Spinal cord (tissue), 10 donors: Measurements from ENCODE around the gene WEE1. TPM values are rescaled to one million over a fixed set of nuclear protein-coding genes. Genes with fewer than 3 reads are reported as not detected.

Experiments
- DNase-seq, 6 donors: peaks; one replicate each; pipeline versions ENCODE4 v3.0.0 to v3.0.0-alpha.2; 2013 to 2015; ENCODE audit warnings: low spot score in 6 of 6, low read depth in 4 of 6
- H3K27ac ChIP-seq: one replicate; pipeline ENCODE4 v1.5.1; 2013; ENCODE audit warnings: low read depth, low read length, control low read depth
- H3K27me3 ChIP-seq: one replicate; pipeline ENCODE4 v1.6.1; 2013; ENCODE audit warnings: low read length; ENCODE audit not compliant: control insufficient read depth, insufficient read depth
- H3K36me3 ChIP-seq: one replicate; pipeline ENCODE4 v1.6.1; 2013; ENCODE audit warnings: low read length; ENCODE audit not compliant: control insufficient read depth, insufficient read depth
- H3K4me1 ChIP-seq: one replicate; pipeline ENCODE4 v1.6.1; 2013; ENCODE audit warnings: low read length; ENCODE audit not compliant: control insufficient read depth, insufficient read depth
- H3K4me3 ChIP-seq: one replicate; pipeline ENCODE4 v1.5.1; 2013; ENCODE audit warnings: low read depth, low read length, control low read depth
- H3K9me3 ChIP-seq: one replicate; pipeline ENCODE4 v1.6.1; 2013; ENCODE audit warnings: low read length; ENCODE audit not compliant: control insufficient read depth, insufficient read depth
- WGBS: methylation state at CpG from one replicate; pipeline ENCODE4 v1.1.5; 2013; ENCODE audit warnings: missing lambda C conversion rate; ENCODE audit not compliant: insufficient coverage; 5-methylcytosine and 5-hydroxymethylcytosine counted together
- polyA plus RNA-seq, 2 donors: library from polyadenylated mRNA; unstranded; fragments of 120-200 nt; gene quantifications; one replicate each; pipeline ENCODE4 v1.2.1, GENCODE V29; 2013; ENCODE audit not compliant: insufficient read length in 2 of 2
- small RNA-seq: library from RNA; depleted of rRNA; stranded (forward); fragments of <200 nt; gene quantifications from one replicate; pipeline ENCODE3, GENCODE V24; 2014; ENCODE audit warnings: low replicate concordance
- total RNA-seq, 2 donors: library from RNA; depleted of rRNA in 1 of 2; stranded (reverse); fragments of 120-200 nt in 1 of 2; fragments of >200 nt in 1 of 2; gene quantifications; one replicate each; pipeline versions ENCODE4 v1.2.3 to v1.2.4, GENCODE V29; 2013 to 2014
- donor health status: healthy.

The WEE1 gene
- total and polyA plus RNA-seq, 4 donors, result 32.5 to 53.2 (median 40.7) TPM

- 77% methylated on average over 4 of the region's 12 CpGs for WGBS
- Histone ChIP-seq H3K4me1 (no peaks in the 10 kb centered on the region), H3K36me3 (no peaks in the 10 kb centered on the region), H3K9me3 (no peaks in the 10 kb centered on the region), H3K4me3 (no peak overlapping the region), H3K27ac (no peak overlapping the region), H3K27me3 (no peaks in the 10 kb centered on the region)
- peak in 2 of 6 donors; percentile 13 to 72 for DNase-seq
Observed at GRCh38 chr11:9626496-9627394, 53.3 kb downstream of the WEE1 start.

DNA sequence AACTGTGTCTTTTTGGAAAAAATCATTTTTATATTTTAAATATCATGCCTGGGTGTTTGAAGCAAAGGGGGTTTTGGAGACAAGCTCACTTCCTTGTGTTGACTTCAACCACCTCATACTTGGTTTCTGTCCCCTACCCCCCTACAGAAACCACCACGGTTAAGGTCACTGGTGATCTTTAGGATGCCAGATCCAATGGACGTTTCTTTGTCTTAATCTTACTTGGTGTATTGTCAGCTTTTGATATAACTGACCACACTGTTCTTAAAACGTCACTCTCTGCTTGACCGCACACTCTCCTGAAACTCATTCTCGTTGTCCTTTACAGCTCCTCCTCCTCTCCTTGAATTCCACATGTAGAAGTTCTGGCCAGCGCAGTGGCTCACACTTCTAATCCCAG lies 55.6 kb downstream of the WEE1 start:
- Histone ChIP-seq H3K4me1 (no peaks in the 10 kb centered on the region), H3K4me3 (no peak overlapping the region), H3K36me3 (no peaks in the 10 kb centered on the region), H3K27me3 (no peaks in the 10 kb centered on the region), H3K9me3 (no peaks in the 10 kb centered on the region), H3K27ac (no peak overlapping the region)
- 79% methylated on average over 3 of the region's 6 CpGs for WGBS
- no peak for DNase-seq

DNA sequence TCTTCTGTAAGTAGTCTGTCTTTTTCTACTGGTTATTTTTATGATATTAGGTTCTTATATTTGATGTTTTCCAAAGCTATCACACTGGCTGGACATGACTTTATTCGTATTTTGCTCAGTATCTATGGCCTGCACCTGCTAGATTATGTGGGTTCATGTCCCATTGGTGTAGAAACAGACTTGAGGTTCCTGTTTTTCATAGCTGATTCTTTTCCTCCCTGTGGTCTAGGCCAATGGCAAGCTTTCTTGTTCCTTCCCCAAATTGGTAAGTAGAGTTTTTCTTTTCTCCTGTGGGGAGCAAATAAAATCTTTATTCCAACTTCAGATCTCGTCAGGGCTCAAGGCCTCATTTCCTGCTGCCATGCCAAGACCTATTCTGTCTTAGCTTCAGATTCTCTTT lies 60.2 kb downstream of the WEE1 start:
- H3K27ac ChIP-seq, result no peak overlapping the region
- WGBS, result 100% methylated on average over 1 of the region's 2 CpGs
- no peaks in the 10 kb centered on the region for H3K9me3 ChIP-seq
- H3K27me3 ChIP-seq, result no peaks in the 10 kb centered on the region
- H3K4me3 ChIP-seq, result no peak overlapping the region
- H3K4me1 ChIP-seq, result no peaks in the 10 kb centered on the region
- no peaks in the 10 kb centered on the region for H3K36me3 ChIP-seq
- no peak for DNase-seq

DNA sequence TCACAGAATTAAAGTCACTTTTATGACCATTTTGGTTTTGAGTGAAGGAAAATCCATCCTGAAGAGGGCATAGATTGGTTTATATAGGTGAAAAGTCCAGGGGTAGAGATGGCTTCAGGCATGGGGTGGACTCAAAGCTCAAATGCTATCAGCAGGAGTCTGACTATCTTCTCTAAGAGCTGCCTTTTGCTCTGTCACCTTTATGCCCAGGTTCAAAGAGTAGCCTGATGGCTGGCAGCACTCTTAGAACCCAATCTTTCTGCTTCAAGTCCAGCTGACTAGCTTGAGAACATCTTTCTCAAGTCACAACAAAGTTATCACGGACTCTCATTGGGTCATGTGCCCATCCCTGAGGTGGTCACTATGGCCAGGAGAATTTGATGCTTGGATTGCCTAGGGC lies 63.2 kb downstream of the WEE1 start:
- WGBS, result 100% methylated on average over 1 of the region's 1 CpG
- H3K36me3 ChIP-seq, result no peaks in the 10 kb centered on the region
- no peaks in the 10 kb centered on the region for H3K27me3 ChIP-seq
- H3K9me3 ChIP-seq, result no peaks in the 10 kb centered on the region
- H3K4me1 ChIP-seq, result no peaks in the 10 kb centered on the region
- H3K4me3 ChIP-seq, result no peak overlapping the region
- DNase-seq, result no peak
- H3K27ac ChIP-seq, result no peak overlapping the region

GRCh38 chr11:9639099-9639498 lies 65.6 kb downstream of the WEE1 start:
- no peak for DNase-seq
- Histone ChIP-seq H3K27ac (no peak overlapping the region), H3K4me3 (no peak overlapping the region), H3K4me1 (no peaks in the 10 kb centered on the region), H3K36me3 (no peaks in the 10 kb centered on the region), H3K9me3 (no peaks in the 10 kb centered on the region), H3K27me3 (no peaks in the 10 kb centered on the region)
- WGBS, result 94% methylated on average over 4 of the region's 5 CpGs

Small RNA genes within 50 kb of the gene (small RNA-seq; reads per million reads assigned to genes)
- not detected for gene RF01210

Other genes starting within 250 kb of the WEE1 start
- gene IPO7, start 189.0 kb upstream of the WEE1 start, total RNA-seq, result 100 to 1,000 TPM in 1 of 2 donors, 10 to 100 TPM in 1; 92.4 to 181 TPM
- gene IPO7, start 189.0 kb upstream of the WEE1 start, polyA plus RNA-seq, result 100 to 1,000 TPM in 1 of 2 donors, 10 to 100 TPM in 1; 75.6 to 111 TPM
- 10 to 100 TPM; 27.2 to 30.3 TPM for gene ZNF143, start 112.7 kb upstream of the WEE1 start, total RNA-seq
- gene ZNF143, start 112.7 kb upstream of the WEE1 start, polyA plus RNA-seq, result 10 to 100 TPM; 17.4 to 18.4 TPM
- gene SWAP70, start 90.4 kb downstream of the WEE1 start, total RNA-seq, result 10 to 100 TPM; 24.9 to 28.4 TPM
- gene SWAP70, start 90.4 kb downstream of the WEE1 start, polyA plus RNA-seq, result 10 to 100 TPM; 15.0 to 15.9 TPM